ENCODE results near the gene ILRUN. TPM values are rescaled to one million over a fixed set of nuclear protein-coding genes. Genes with fewer than 3 reads are reported as not detected.

ILRUN gene
- total and polyA plus RNA-seq, 9 of the 15 experiments (the other 6 are each of a cell fraction or from before 2014, with no cell fraction given) = 24.9 to 78.9 (median 53.4) TPM

GRCh38 chr6:34648806-34649205 is 47.8 kb downstream of the ILRUN start (continued):
- no peak for TF ChIP-seq ZNF592 (IDR thresholded peaks at IDR 0.05)

Small RNA genes lying within 50 kb of the gene (small RNA-seq; reads per million reads assigned to genes)
- gene RN7SL200P = not detected

Other genes starting within 250 kb of the ILRUN start
- 0.41 and 0.45 TPM in 2 replicates for gene PACSIN1, start 230.7 kb downstream of the ILRUN start, total RNA-seq (2014; rRNA removed)
- 0.10 and 0.29 TPM in 2 replicates for gene PACSIN1, start 230.7 kb downstream of the ILRUN start, total RNA-seq (2014; rRNA removed; fragmentation: Illumina TruSeq; extraction: Trizol)
- 0.22 and 0.23 TPM in 2 replicates for gene PACSIN1, start 230.7 kb downstream of the ILRUN start, total RNA-seq (2015; rRNA removed; fragmentation: Illumina TruSeq; extraction: Trizol)
- 0.98 and 1.7 TPM in 2 replicates for gene PACSIN1, start 230.7 kb downstream of the ILRUN start, total RNA-seq (2021)
- gene PACSIN1, start 230.7 kb downstream of the ILRUN start, polyA plus RNA-seq (2011; rRNA removed) = 1.1 and 1.4 TPM in 2 replicates
- 0.79 and 1.4 TPM in 2 replicates for gene PACSIN1, start 230.7 kb downstream of the ILRUN start, polyA plus RNA-seq (2014; fragmentation: Illumina TruSeq; extraction: Trizol)
- gene PACSIN1, start 230.7 kb downstream of the ILRUN start, polyA plus RNA-seq (2014; fragmentation: Nextera tagmentation; extraction: Ambion mirVana) = under 1 TPM; 0.01 to 0.03 TPM
- gene PACSIN1, start 230.7 kb downstream of the ILRUN start, polyA plus RNA-seq (2014; rRNA removed) = 0.98 and 1.2 TPM in 2 replicates
- gene SPDEF, start 140.4 kb downstream of the ILRUN start, total RNA-seq (2014; rRNA removed) = 0.08 TPM in 1 of 2 replicates, not detected in the other
- gene SPDEF, start 140.4 kb downstream of the ILRUN start, total RNA-seq (2014; rRNA removed; fragmentation: Illumina TruSeq; extraction: Trizol) = not detected in 2 replicates
- gene SPDEF, start 140.4 kb downstream of the ILRUN start, total RNA-seq (2015; rRNA removed; fragmentation: Illumina TruSeq; extraction: Trizol) = 0.11 and 0.15 TPM in 2 replicates
- gene SPDEF, start 140.4 kb downstream of the ILRUN start, total RNA-seq (2021) = 0.11 and 0.16 TPM in 2 replicates
- gene SPDEF, start 140.4 kb downstream of the ILRUN start, polyA plus RNA-seq (2011; rRNA removed) = 0.04 and 0.08 TPM in 2 replicates
- 0.10 TPM in 1 of 2 replicates, not detected in the other for gene SPDEF, start 140.4 kb downstream of the ILRUN start, polyA plus RNA-seq (2014; fragmentation: Illumina TruSeq; extraction: Trizol)
- not detected for gene SPDEF, start 140.4 kb downstream of the ILRUN start, polyA plus RNA-seq (2014; fragmentation: Nextera tagmentation; extraction: Ambion mirVana)
- gene SPDEF, start 140.4 kb downstream of the ILRUN start, polyA plus RNA-seq (2014; rRNA removed) = 0.08 and 0.12 TPM in 2 replicates
- 500 and 634 TPM in 2 replicates for gene SNRPC, start 60.7 kb upstream of the ILRUN start, total RNA-seq (2014; rRNA removed)
- gene SNRPC, start 60.7 kb upstream of the ILRUN start, total RNA-seq (2014; rRNA removed; fragmentation: Illumina TruSeq; extraction: Trizol) = 430 and 439 TPM in 2 replicates
- gene SNRPC, start 60.7 kb upstream of the ILRUN start, total RNA-seq (2015; rRNA removed; fragmentation: Illumina TruSeq; extraction: Trizol) = 488 and 508 TPM in 2 replicates
- gene SNRPC, start 60.7 kb upstream of the ILRUN start, total RNA-seq (2021) = 415 and 433 TPM in 2 replicates
- gene SNRPC, start 60.7 kb upstream of the ILRUN start, polyA plus RNA-seq (2011; rRNA removed) = 495 and 598 TPM in 2 replicates
- gene SNRPC, start 60.7 kb upstream of the ILRUN start, polyA plus RNA-seq (2014; fragmentation: Illumina TruSeq; extraction: Trizol) = 868 and 905 TPM in 2 replicates
- gene SNRPC, start 60.7 kb upstream of the ILRUN start, polyA plus RNA-seq (2014; fragmentation: Nextera tagmentation; extraction: Ambion mirVana) = 100 to 1,000 TPM; 697 to 889 TPM
- 808 and 854 TPM in 2 replicates for gene SNRPC, start 60.7 kb upstream of the ILRUN start, polyA plus RNA-seq (2014; rRNA removed)
- gene BLTP3A, start 95.3 kb upstream of the ILRUN start, total RNA-seq (2014; rRNA removed) = 14.8 and 16.7 TPM in 2 replicates
- 21.5 and 24.6 TPM in 2 replicates for gene BLTP3A, start 95.3 kb upstream of the ILRUN start, total RNA-seq (2014; rRNA removed; fragmentation: Illumina TruSeq; extraction: Trizol)
- gene BLTP3A, start 95.3 kb upstream of the ILRUN start, total RNA-seq (2015; rRNA removed; fragmentation: Illumina TruSeq; extraction: Trizol) = 13.3 and 14.0 TPM in 2 replicates
- 30.2 and 34.6 TPM in 2 replicates for gene BLTP3A, start 95.3 kb upstream of the ILRUN start, total RNA-seq (2021)
- gene BLTP3A, start 95.3 kb upstream of the ILRUN start, polyA plus RNA-seq (2011; rRNA removed) = 29.3 and 33.0 TPM in 2 replicates
- 26.6 and 27.2 TPM in 2 replicates for gene BLTP3A, start 95.3 kb upstream of the ILRUN start, polyA plus RNA-seq (2014; fragmentation: Illumina TruSeq; extraction: Trizol)
- gene BLTP3A, start 95.3 kb upstream of the ILRUN start, polyA plus RNA-seq (2014; fragmentation: Nextera tagmentation; extraction: Ambion mirVana) = 1 to 10 TPM; 7.5 to 7.7 TPM
- gene BLTP3A, start 95.3 kb upstream of the ILRUN start, polyA plus RNA-seq (2014; rRNA removed) = 15.5 and 17.9 TPM in 2 replicates
- 40.9 and 59.3 TPM in 2 replicates for gene TAF11, start 191.3 kb upstream of the ILRUN start, total RNA-seq (2014; rRNA removed)
- gene TAF11, start 191.3 kb upstream of the ILRUN start, total RNA-seq (2014; rRNA removed; fragmentation: Illumina TruSeq; extraction: Trizol) = 71.9 and 83.0 TPM in 2 replicates
- gene TAF11, start 191.3 kb upstream of the ILRUN start, total RNA-seq (2015; rRNA removed; fragmentation: Illumina TruSeq; extraction: Trizol) = 65.9 and 73.2 TPM in 2 replicates
- 49.4 and 52.7 TPM in 2 replicates for gene TAF11, start 191.3 kb upstream of the ILRUN start, total RNA-seq (2021)
- 70.6 and 91.9 TPM in 2 replicates for gene TAF11, start 191.3 kb upstream of the ILRUN start, polyA plus RNA-seq (2011; rRNA removed)
- 67.5 and 74.2 TPM in 2 replicates for gene TAF11, start 191.3 kb upstream of the ILRUN start, polyA plus RNA-seq (2014; fragmentation: Illumina TruSeq; extraction: Trizol)
- 10 to 100 TPM; 42.0 to 44.9 TPM for gene TAF11, start 191.3 kb upstream of the ILRUN start, polyA plus RNA-seq (2014; fragmentation: Nextera tagmentation; extraction: Ambion mirVana)
- gene TAF11, start 191.3 kb upstream of the ILRUN start, polyA plus RNA-seq (2014; rRNA removed) = 74.7 and 77.2 TPM in 2 replicates
- 6.2 and 8.7 TPM in 2 replicates for gene ANKS1A, start 192.5 kb upstream of the ILRUN start, total RNA-seq (2014; rRNA removed)
- gene ANKS1A, start 192.5 kb upstream of the ILRUN start, total RNA-seq (2014; rRNA removed; fragmentation: Illumina TruSeq; extraction: Trizol) = 3.6 and 4.3 TPM in 2 replicates
- gene ANKS1A, start 192.5 kb upstream of the ILRUN start, total RNA-seq (2015; rRNA removed; fragmentation: Illumina TruSeq; extraction: Trizol) = 5.3 and 5.7 TPM in 2 replicates
- 11.6 and 13.8 TPM in 2 replicates for gene ANKS1A, start 192.5 kb upstream of the ILRUN start, total RNA-seq (2021)
- 3.8 and 6.2 TPM in 2 replicates for gene ANKS1A, start 192.5 kb upstream of the ILRUN start, polyA plus RNA-seq (2011; rRNA removed)
- 9.4 and 9.8 TPM in 2 replicates for gene ANKS1A, start 192.5 kb upstream of the ILRUN start, polyA plus RNA-seq (2014; fragmentation: Illumina TruSeq; extraction: Trizol)
- gene ANKS1A, start 192.5 kb upstream of the ILRUN start, polyA plus RNA-seq (2014; fragmentation: Nextera tagmentation; extraction: Ambion mirVana) = 1 to 10 TPM; 1.1 to 1.5 TPM
- 5.4 and 5.7 TPM in 2 replicates for gene ANKS1A, start 192.5 kb upstream of the ILRUN start, polyA plus RNA-seq (2014; rRNA removed)

All from K562 (cell line).